COR-L47 (cell line): ENCODE measurements around the gene MYO5A.
"Not testable (repeated sequence)": the region's sequence is repeated elsewhere in the genome, so short reads cannot be mapped to it uniquely, and the experiment has no call there.

Experiments used
- DNase-seq: peaks from one replicate; lab custom pipeline; 2025; lab: John Stamatoyannopoulos, UW

Gene MYO5A

GRCh38 chr15:52288051-52288942 lies 240.4 kb downstream of the MYO5A start:
- peak; percentile 6 for DNase-seq

DNA sequence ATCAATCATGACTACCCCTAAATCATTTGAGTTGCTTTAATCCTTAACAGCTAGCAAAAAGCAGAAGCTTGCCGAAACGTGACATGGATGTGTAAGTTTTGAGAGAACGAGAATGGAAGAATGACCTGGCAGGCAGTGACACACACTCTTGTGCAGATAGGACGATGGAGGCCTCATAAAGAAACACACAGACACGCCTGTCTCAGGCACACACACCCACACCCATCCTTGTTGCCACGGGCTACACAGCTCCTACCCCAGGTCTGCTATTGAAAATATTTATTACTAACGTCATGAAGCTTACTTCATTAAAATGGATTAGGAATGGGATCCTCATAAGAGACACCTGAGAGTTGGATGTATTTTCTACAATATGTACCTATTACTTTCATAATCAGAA lies 241.6 kb downstream of the MYO5A start:
- no peak for DNase-seq

GRCh38 chr15:52285941-52286340 lies 242.7 kb downstream of the MYO5A start:
- not testable (repeated sequence) for DNase-seq

GRCh38 chr15:52284164-52284563 lies 244.5 kb downstream of the MYO5A start:
- DNase-seq = no peak

GRCh38 chr15:52283281-52283680 lies 245.4 kb downstream of the MYO5A start:
- DNase-seq = no peak

- DNase-seq = no peak
Observed at GRCh38 chr15:52282418-52282817, 246.3 kb downstream of the MYO5A start.

DNA sequence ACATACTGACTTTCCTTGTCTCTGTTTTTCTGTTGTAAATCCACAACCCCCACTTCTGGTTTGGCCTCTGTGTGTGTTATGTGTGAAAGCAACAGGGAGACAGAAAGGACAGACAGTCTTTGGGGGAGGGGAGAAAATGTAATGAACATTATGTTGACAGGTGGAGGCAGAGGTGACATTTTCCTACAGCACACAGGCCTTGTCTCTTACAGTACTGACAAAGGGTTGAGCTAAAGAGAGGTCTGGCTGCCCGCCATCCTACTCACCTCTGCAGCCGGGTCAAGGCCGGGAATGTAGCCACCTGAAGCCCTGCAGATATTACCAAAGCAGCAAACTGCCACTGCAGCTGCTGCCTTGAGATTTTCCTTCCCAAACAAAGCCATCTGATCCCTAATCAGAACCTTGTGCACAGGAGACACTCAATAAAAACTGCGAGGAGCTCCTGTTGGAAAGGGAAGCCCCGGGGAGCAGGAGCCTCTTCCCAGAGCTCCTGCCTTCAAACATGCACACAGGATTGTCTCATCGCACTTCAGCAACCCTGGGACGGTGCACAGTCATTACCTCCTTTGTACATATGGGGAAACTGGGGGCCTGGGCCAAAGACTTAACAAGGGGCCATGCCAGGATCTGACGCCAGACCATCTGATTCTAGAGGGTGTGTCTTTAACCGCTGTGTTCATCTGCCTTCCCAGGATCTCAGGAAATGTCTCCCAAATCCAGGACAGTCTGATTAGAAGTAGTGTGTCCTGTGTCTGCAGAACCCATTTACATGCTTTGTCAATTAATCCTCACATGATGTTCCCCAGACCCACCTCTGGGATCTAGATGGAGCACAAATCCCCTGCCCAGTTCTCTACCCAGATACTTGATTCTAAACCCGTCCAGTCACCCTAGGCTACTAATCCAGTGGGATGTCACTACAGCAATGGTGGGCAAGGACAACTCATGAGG lies 247.3 kb downstream of the MYO5A start:
- no peak for DNase-seq

DNA sequence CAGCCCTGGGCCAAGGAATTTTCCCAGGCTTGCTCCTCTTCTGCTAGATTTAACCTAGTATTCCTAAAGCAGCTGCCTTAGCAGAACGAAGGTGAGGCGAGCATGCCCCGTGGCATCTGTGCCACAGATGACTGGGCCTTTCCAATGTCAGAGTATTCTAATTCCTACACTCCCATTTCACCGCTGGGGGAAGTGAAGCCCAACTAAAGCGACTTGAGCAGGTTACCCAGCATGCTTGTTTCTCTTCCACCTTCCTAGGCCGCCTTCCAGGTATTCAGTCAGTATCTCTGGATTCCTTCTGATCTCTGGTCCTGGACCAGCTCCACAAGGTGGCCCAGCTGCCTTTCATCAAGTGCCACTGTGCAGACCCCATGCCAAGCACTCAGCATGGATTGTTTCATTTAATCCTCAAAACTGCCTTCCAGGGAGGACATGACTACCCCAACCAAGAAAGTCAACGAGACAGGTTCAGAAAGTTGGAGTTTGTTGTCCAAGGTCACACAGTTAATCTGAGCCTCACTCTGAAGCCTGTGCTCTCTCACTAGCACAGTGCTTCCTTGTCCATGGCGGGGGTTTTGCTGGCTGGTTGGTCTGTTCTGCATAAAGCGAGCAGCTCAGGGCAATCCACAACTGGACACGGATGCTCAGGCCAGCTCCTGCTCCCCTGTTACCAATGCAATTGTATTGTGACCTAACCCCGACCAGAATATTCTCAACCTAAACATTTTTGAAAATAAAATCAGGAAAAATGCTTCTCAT lies 248.2 kb downstream of the MYO5A start:
- no peak for DNase-seq

DNA sequence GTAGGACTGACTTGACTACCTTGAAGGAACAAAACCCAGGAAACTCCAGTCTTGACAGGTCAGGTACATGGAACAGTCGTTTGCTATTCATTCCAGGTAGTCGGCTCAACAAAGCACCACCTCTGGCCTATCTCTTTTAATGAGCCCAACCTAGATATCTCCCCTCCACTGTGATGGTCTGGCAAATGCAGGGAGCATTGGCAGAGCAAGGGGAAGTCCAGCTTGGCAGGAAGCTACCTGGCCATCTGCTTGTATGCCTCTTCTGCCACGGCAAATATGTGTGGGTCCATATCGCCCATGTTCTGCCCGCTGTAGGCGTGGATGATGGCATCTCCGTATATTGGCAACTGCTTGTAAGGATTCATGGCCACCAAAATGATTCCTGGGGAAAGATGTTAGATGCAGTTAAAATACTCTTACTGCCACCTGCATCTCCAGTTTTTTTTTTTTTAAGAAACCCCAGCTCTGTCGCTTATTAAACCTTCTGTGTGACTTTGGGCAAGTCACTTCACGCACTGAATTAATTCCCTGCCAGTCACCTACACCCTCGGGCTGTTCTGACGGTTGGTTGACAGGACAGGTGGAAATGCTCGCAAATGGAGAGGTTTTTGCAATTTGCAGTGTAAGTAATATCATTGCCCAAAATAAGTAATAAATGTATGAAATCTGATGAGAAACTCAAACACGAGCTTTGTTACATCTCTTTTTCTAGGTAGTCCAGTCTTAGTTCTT lies 249.9 kb downstream of the MYO5A start:
- no peak for DNase-seq

GRCh38 chr15:52278135-52278534 lies 250.5 kb downstream of the MYO5A start:
- no peak for DNase-seq

DNA sequence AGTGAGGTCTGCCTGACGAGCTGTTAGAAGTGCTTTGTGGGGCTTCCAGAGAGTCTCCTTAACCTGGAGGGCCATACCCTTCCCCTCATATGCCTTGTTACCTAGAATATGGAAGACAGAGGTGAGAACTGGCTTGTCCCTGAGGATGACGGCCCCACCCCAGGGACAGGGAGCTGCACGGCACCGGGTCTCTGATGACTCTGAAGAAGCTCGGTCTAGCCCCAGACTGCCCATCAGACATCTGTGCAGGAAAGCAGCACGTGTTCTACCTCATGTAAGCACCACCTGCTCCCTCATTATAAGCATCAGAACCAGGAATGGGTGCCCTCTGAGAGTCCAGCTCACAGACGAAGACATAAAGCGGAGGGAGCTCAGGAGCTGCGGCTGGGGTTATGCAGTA lies 251.1 kb downstream of the MYO5A start:
- DNase-seq = no peak

GRCh38 chr15:52276256-52276770 lies 252.4 kb downstream of the MYO5A start:
- no peak for DNase-seq

DNA sequence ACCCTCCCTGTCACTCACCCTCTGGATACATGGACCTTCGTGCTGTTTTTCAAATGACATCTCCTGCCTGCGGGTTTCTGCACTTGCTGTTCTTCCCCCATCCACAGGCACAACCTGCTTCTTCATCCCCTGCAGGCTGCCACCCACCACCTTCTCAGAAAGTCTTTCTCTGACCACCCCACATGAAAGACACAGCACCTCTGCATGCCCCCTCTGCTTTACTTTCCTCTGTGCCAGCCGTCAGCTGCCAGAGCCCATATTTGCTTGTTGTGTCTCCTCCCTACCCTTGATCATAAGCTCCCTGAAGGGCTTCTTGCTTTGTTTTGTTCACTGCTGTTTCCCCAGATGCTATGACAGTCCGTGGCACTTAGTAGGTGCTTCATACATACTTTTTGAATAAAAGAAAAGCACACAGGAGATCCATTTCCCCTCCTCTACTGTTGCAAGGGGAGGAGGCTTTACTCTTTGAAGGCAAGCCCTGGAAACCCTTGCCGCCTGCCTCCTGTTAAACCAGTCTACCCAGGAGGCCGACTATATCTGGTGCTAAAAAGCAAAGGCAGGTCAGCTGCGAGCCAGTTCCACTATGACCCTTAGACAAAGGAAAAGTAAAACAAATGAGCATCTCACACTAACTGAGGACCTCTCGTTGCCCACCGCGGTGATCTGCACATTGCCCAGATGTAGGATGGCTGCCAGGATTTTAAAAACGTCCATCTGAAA lies 265.0 kb downstream of the MYO5A start:
- DNase-seq = no peak

DNA sequence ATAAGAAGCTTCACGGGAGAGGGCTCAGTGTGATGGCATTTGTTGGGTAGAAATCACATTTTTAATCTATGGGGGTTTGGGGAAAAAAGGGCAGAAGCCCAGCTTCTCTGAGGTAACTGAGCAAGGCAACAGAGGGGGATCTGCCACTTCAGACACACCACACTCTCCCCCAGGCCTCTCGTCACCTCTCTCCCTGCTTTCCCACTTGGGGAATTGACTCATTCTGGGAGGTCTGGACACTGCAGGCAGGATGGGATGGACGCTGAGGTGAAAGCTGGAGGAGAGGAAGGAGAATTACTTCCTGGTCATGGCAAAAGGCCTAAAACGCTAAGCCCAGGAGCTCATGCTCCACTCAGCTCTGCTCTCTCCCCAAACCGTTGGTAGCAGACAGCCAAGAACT lies 266.3 kb downstream of the MYO5A start:
- DNase-seq = no peak

GRCh38 chr15:52261498-52262242 lies 267.0 kb downstream of the MYO5A start:
- peak; percentile 82 for DNase-seq

- DNase-seq = no peak
Observed at GRCh38 chr15:52261026-52261425, 267.7 kb downstream of the MYO5A start.

DNA sequence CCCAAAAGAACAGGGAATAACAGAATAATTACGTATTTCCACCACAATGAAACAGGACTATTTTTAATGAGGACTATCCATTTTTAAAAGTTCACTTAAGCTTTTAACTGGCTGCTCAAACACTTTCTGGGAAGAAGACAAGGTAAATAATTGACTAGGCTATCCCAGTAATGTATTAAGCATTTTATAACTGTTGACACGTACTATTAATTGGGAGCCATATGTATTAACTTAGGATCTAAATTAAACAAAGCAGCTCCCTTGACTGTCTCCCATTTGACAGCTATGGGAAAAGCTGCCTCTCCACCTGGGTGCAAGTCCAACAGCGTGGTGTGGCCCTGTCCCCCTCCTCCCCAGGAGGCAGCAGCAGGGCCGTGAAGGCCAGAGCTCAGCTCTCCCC lies 269.2 kb downstream of the MYO5A start:
- DNase-seq = no peak

GRCh38 chr15:52258461-52258860 lies 270.2 kb downstream of the MYO5A start:
- no peak for DNase-seq

DNA sequence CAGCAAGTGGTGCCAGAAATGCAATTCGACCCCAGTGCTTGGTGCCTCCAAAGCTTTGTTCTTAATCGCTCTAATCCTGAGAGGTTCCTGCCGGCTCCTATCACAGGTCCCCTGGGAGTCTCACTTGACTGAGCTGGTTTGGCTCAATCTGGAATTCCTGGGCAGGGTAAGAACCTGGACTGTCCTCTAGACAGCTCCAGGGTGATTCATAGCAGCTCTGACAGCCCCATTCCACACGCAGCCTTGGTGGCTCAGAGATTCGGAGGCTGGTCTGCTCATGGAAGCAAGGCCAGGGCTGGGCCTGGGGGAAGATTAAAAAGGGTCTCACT lies 271.0 kb downstream of the MYO5A start:
- no peak for DNase-seq
